ENCODE results near the gene FMN1.

Gene FMN1

DNA sequence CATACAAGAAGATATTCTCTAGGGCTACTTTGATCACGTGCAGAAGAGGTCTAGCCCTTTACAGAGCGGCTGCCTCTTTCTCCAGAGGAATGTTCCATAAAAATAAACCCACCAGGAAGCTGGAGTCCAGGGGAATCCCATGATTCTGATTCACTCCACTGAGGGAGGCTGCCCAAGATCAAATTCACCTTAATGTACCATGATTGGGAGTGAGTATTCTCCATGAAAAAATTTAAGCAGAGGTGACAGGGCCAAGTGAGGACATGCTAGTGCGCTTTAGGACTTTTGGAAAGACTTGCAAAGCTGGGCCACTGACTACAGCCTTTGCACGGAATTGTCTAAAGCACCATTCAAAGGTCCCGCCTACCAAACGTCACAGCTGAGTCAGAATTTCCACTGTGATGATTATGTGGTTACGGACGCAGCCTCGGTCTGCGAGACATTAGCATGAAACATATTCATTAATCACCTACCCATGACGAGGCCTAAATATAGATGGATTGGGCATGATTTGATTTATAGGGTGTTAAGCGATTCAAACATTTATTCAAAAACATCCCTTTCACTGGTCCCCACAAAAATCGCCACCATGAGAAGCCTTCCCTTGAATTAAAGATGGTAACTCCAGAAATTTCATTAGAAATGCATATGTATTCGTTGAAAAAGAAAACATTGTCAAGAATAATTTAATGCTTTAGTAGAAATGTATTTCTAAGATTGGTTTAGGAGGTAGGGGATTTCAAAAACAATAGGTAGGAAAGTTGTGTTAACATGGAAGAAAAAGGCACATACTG lies 324.1 kb downstream of the FMN1 start:
- DNase-seq (ENCODE audit: extremely low read depth, low read depth): peak; percentile 92

GRCh38 chr15:32869776-32870175 lies 324.7 kb downstream of the FMN1 start:
- H3K4me3 ChIP-seq (replicated peaks; ENCODE audit: low read depth, low read length): no peak overlapping the region
- no peak for TF ChIP-seq CTCF (IDR thresholded peaks at IDR 0.05; ENCODE audit: low read depth, low read length, missing control alignments)
- no peak for DNase-seq (ENCODE audit: extremely low read depth, low read depth)

More for the DNA sequence above, 324.1 kb downstream of the FMN1 start:
- no peak overlapping the region for H3K4me3 ChIP-seq (replicated peaks; ENCODE audit: low read depth, low read length)
- no peak for TF ChIP-seq CTCF (IDR thresholded peaks at IDR 0.05; ENCODE audit: low read depth, low read length, missing control alignments)

GRCh38 chr15:32867313-32867626 lies 327.2 kb downstream of the FMN1 start:
- no peak overlapping the region for H3K4me3 ChIP-seq (replicated peaks; ENCODE audit: low read depth, low read length)
- DNase-seq (ENCODE audit: extremely low read depth, low read depth): no peak
- TF ChIP-seq CTCF (IDR thresholded peaks at IDR 0.05; ENCODE audit: low read depth, low read length, missing control alignments): no peak

GRCh38 chr15:32866454-32867312 lies 327.8 kb downstream of the FMN1 start:
- no peak for TF ChIP-seq CTCF (IDR thresholded peaks at IDR 0.05; ENCODE audit: low read depth, low read length, missing control alignments)
- no peak overlapping the region for H3K4me3 ChIP-seq (replicated peaks; ENCODE audit: low read depth, low read length)
- no peak for DNase-seq (ENCODE audit: extremely low read depth, low read depth)

DNA sequence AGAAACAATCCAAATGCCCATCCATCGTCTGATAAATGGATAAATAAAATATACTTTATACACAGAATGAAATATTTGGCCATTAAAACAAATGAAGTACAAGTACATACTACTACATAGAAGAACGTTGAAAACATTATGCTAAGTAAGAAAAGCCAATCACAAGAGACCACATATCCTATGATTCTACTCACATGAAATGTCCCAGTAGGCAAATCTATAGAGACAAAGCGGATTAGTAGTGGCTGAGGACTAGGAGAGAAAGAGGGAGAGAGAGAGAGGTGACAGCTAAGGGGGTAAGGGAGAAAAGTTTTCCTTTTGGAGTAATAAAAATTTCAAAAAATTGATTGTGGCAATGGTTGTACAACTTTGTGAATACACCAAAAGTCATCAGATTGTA lies 329.7 kb downstream of the FMN1 start:
- TF ChIP-seq CTCF (IDR thresholded peaks at IDR 0.05; ENCODE audit: low read depth, low read length, missing control alignments): no peak
- DNase-seq (ENCODE audit: extremely low read depth, low read depth): no peak
- H3K4me3 ChIP-seq (replicated peaks; ENCODE audit: low read depth, low read length): no peak overlapping the region

GRCh38 chr15:32864051-32864450 lies 330.5 kb downstream of the FMN1 start:
- no peak for DNase-seq (ENCODE audit: extremely low read depth, low read depth)
- no peak for TF ChIP-seq CTCF (IDR thresholded peaks at IDR 0.05; ENCODE audit: low read depth, low read length, missing control alignments)
- H3K4me3 ChIP-seq (replicated peaks; ENCODE audit: low read depth, low read length): no peak overlapping the region
